Measurements from ENCODE around the gene JUND. TPM values are rescaled to one million over a fixed set of nuclear protein-coding genes. Genes with fewer than 3 reads are reported as not detected.

JUND gene
- total RNA-seq, 6 experiments from 2014 or later = 70.3 to 99.9 (median 91.7) TPM

DNA sequence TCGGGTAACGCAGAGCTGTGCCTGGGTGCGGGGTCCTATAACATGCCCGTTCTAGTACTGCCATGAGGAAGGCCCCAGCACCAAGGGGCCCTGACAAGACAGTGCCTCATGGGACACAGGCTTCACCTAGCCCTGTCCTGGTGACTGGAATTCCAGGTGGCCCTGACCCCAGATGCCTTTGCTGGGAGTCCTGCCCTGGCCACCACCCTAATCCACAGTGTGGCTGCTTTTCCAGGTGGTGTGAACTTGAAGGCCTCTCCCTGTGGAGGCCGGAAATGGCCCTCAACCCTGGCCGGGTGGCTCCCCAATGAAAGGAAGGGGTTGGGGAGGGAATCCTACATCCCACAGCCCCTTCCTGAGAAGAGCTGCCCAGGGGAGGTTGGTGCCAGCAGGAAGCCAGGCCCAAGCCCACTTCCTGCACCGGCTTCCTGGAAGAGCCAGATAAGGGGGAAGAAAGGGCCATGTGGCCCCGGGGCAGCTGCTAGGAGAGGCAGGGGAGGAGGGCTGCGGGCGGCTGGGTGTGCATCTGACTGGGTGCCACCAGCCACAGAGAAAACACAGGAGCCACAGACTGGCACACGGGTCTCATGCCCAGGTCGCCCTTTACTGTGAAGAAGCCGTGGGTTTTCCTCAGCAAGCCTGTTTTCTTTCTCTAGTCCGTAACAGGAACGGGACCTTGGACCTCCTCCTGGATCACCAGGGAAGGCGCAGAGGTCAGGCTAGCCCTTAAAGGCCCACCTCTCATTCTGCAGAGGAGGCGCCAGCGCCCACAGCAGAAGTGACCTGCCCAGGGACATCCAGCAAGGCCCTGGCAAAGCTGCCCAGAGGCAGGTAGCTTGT, 36.8 kb upstream of the JUND start:
- no peaks in the 10 kb centered on the region for H3K9me3 Mint-ChIP-seq
- H3K36me3 Mint-ChIP-seq (ENCODE audit: low read depth) = no peaks in the 10 kb centered on the region
- DNase-seq = no peak
- peak overlapping the region; percentile 36 for H3K27ac Mint-ChIP-seq
- no peak overlapping the region for H3K4me3 Mint-ChIP-seq
- H3K4me1 Mint-ChIP-seq (ENCODE audit: low read depth) = peaks cover 21% of the 10 kb centered on the region
- H3K27me3 Mint-ChIP-seq (ENCODE audit: insufficient read depth) = peaks cover 2% of the 10 kb centered on the region
- TF ChIP-seq, protein P1, sequence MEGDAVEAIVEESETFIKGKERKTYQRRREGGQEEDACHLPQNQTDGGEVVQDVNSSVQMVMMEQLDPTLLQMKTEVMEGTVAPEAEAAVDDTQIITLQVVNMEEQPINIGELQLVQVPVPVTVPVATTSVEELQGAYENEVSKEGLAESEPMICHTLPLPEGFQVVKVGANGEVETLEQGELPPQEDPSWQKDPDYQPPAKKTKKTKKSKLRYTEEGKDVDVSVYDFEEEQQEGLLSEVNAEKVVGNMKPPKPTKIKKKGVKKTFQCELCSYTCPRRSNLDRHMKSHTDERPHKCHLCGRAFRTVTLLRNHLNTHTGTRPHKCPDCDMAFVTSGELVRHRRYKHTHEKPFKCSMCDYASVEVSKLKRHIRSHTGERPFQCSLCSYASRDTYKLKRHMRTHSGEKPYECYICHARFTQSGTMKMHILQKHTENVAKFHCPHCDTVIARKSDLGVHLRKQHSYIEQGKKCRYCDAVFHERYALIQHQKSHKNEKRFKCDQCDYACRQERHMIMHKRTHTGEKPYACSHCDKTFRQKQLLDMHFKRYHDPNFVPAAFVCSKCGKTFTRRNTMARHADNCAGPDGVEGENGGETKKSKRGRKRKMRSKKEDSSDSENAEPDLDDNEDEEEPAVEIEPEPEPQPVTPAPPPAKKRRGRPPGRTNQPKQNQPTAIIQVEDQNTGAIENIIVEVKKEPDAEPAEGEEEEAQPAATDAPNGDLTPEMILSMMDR (IDR thresholded peaks at IDR 0.05) = no peak

DNA sequence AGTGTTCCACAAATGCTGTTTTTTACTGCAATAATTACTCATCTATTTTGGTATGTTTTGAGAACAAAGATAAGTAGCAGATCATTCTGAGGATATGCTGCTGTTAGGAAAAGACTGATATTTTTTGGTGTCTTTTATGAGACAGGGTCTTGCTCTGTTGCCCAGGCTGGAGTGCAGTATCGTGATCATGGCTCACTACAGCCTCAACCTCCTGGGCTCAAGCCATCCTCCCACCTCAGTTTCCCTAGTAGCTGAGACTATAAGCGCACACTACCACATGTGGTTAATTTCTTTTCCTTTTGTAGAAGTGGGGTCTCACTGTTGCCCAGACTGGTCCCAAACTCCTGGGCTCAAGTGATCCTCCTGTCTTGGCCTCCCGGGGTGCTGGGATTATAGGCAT, 32.0 kb upstream of the JUND start:
- no peaks in the 10 kb centered on the region for H3K9me3 Mint-ChIP-seq
- H3K4me3 Mint-ChIP-seq = no peak overlapping the region
- H3K36me3 Mint-ChIP-seq (ENCODE audit: low read depth) = no peaks in the 10 kb centered on the region; the same call in 1 of the 2 replicates
- DNase-seq = no peak
- H3K27ac Mint-ChIP-seq = no peak overlapping the region
- H3K27me3 Mint-ChIP-seq (ENCODE audit: insufficient read depth) = no peaks in the 10 kb centered on the region; the same call in none of the 2 replicates
- no peaks in the 10 kb centered on the region for H3K4me1 Mint-ChIP-seq (ENCODE audit: low read depth)
- TF ChIP-seq, protein P1 (IDR thresholded peaks at IDR 0.05) = no peak

DNA sequence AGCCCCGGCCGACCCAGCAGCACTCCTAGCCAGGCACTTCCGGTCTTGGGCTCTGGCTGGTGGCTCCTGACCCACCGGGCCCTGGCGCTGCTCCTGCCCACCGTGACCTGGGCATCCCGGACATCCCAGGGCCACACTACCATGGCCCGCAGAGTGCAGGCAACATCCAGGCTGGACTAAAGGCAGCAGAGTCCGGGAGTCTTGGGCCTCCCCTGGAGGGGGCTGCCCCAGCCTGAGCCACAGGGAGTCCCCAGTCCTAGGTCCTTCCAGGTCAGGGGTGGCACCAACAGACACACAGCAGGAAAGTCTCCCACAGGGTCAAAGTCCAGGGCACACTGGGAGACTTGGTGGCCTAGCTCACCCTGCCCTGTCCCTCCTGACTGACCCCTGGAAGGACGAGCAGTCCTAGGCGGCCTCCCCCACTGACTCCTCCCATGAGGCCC, 30.7 kb upstream of the JUND start:
- no peak for DNase-seq
- Mint-ChIP-seq H3K27me3 (ENCODE audit: insufficient read depth) (no peaks in the 10 kb centered on the region; the same call in none of the 2 replicates), H3K4me3 (no peak overlapping the region), H3K9me3 (no peaks in the 10 kb centered on the region), H3K27ac (no peak overlapping the region), H3K4me1 (ENCODE audit: low read depth) (no peaks in the 10 kb centered on the region), H3K36me3 (ENCODE audit: low read depth) (peaks cover 2% of the 10 kb centered on the region)
- TF ChIP-seq, protein P1 (IDR thresholded peaks at IDR 0.05) = no peak

DNA sequence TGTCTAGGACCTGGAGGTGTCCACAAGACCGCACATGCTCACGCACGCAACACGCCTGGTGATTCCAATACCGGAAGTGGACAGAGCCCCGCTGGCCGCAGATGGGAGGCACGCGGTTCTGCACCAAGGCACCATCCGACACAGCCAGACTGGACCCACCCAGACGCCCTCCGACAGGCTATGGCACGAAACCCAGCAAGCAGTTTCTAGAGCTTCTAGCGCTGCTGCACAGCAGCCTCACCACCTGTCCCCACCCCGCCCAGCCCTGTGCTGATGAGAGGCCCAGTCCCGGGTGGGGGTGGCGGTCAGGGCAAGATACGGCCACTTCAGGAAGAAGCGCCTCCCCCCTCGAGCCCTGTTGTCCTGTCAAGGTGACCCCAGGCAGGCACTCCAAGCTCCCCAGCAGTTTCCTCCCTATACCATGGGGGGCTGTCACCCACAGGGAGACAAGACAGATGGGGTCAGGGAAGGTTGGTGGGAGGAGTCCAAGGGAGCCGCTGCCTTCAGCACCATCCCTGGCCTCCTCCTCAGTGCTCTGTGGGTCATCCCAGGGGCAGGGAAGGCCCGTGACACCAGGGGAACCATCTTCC, 30.2 kb upstream of the JUND start:
- no peaks in the 10 kb centered on the region for H3K9me3 Mint-ChIP-seq
- peaks cover 7% of the 10 kb centered on the region for H3K36me3 Mint-ChIP-seq (ENCODE audit: low read depth)
- H3K27ac Mint-ChIP-seq = no peak overlapping the region
- no peak overlapping the region for H3K4me3 Mint-ChIP-seq
- TF ChIP-seq, protein P1 (IDR thresholded peaks at IDR 0.05) = no peak
- H3K27me3 Mint-ChIP-seq (ENCODE audit: insufficient read depth) = peaks cover 1% of the 10 kb centered on the region
- no peaks in the 10 kb centered on the region for H3K4me1 Mint-ChIP-seq (ENCODE audit: low read depth)
- DNase-seq = no peak

DNA sequence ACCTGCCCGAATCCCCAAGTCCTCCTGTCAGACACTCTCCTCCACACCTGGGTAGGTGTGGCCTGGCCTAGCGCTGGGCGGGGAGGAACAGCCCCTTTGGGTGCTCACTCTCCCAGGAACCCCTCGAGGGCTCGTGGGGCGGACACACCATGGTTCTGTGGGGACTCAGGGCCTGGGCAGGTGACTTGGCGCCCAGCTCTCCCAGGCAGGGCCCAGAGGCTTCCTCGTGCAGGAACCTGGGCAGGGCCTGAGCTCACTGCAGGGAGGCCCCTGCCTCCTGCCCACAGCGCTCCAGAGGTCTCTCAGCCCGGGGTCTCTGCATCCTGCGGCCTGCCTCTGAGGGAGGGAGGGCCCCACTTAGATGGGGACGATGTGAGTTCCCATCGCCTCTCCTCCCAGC, 29.5 kb upstream of the JUND start:
- Mint-ChIP-seq H3K4me3 (no peak overlapping the region), H3K4me1 (ENCODE audit: low read depth) (no peaks in the 10 kb centered on the region), H3K9me3 (no peaks in the 10 kb centered on the region), H3K36me3 (ENCODE audit: low read depth) (peaks cover 8% of the 10 kb centered on the region), H3K27me3 (ENCODE audit: insufficient read depth) (peaks cover 1% of the 10 kb centered on the region), H3K27ac (no peak overlapping the region; the same call in 1 of the 2 replicates)
- no peak for DNase-seq
- TF ChIP-seq, protein P1 (IDR thresholded peaks at IDR 0.05) = no peak
